SK-N-MC (cell line): Measurements from ENCODE around the gene HOXC6.

Source experiments
- DNase-seq: peaks from one replicate; pipeline ENCODE4 v3.0.0-alpha.2; 2011; ENCODE audit warnings: low read depth, low spot score
- H3K27ac ChIP-seq: fragments of 200-600 bp; sonication (generic); 2 replicates; pipeline ENCODE4 v1.5.1; 2016; ENCODE audit warnings: mixed run types
- H3K36me3 ChIP-seq: fragments of 200-600 bp; sonication (generic); 2 replicates; pipeline ENCODE4 v1.6.1; 2017; ENCODE audit warnings: antibody characterized with exemption, low read length, mixed read lengths; ENCODE audit not compliant: insufficient read depth
- H3K4me3 ChIP-seq: fragments of 200-600 bp; sonication (generic); 2 replicates; pipeline ENCODE4 v1.5.1; 2016
- H3K9ac ChIP-seq: fragments of 200-600 bp; sonication (generic); 2 replicates; pipeline ENCODE4 v1.8.0; 2017; ENCODE audit warnings: mixed run types, mixed read lengths; ENCODE audit not compliant: insufficient read length
- H3K9me3 ChIP-seq: fragments of 200-600 bp; sonication (generic); 2 replicates; pipeline ENCODE4 v1.6.1; 2017; ENCODE audit warnings: low read depth, mild to moderate bottlenecking, antibody characterized with exemption, low read length, moderate library complexity, mixed read lengths
- EZH2 ChIP-seq: fragments of 200-600 bp; sonication (generic); IDR thresholded peaks from one replicate; pipeline ENCODE4 v1.6.1; 2017; ENCODE audit warnings: antibody characterized with exemption
- FOXP2 ChIP-seq: optimal IDR thresholded peaks from 2 replicates; pipeline ENCODE3; 2011; ENCODE audit warnings: mild to moderate bottlenecking, moderate library complexity; ENCODE audit not compliant: insufficient read depth; ENCODE audit errors: extremely low read length, control extremely low read depth
- POLR2AphosphoS5 ChIP-seq: IDR thresholded peaks from 2 replicates; pipeline ENCODE4 v1.6.1; 2012; ENCODE audit warnings: mild to moderate bottlenecking, low read depth, low read length, borderline replicate concordance

The HOXC6 gene

DNA sequence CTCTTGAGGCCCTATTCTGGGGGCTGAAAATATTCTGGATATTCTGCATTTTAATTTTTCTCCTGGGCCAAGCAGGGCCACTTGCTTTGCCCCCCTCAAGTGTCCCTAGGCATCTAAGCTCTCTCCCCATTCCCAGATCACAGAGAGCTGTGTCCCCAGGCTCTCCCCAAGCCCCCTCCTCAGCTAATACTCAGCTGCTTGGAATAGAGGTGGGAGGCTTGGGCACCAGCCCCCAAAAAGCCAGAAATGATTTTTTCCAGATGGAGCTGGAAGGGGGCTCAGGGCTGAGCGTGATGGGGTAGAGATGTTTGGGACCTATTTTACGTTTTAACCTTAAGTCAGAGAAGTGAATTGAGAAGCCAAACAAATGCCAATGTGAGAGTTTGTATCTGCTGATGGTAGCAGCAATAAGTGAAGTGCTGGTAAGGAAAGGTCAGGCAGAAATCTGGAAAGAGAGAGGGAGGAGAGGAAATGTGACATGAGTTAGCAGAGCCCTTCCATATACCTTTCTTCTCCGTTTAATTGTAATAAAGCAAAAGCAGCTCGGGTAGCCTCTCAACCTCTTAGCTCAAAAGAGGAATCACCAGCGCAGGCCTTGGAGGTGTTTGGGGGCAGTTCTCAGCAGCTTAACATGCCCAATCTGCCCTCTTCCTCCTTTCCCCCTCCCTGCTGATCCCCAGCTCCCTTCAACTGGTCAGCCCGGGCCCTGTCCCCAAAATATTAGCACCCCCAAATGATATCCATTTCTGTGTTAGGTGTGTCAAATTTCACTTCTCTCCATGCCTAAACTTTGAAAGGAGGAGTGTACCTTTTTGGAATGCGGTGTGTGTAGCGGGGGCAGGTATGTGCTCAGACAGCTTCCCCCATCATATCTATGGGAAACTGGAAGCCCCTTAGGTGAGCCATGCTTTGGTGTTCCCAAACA, 5.0 kb upstream of the HOXC6 start:
- no peaks in the 10 kb centered on the region for H3K9me3 ChIP-seq
- H3K4me3 ChIP-seq: peak overlapping the region; percentile 95
- no peak for DNase-seq
- TF ChIP-seq EZH2: no peak
- no peak for TF ChIP-seq POLR2AphosphoS5
- TF ChIP-seq FOXP2: no peak
- H3K36me3 ChIP-seq: no peaks in the 10 kb centered on the region
- H3K27ac ChIP-seq: peak overlapping the region; percentile 96
- H3K9ac ChIP-seq: peak overlapping the region; percentile 99

GRCh38 chr12:54024127-54024526, 4.1 kb upstream of the HOXC6 start:
- Histone ChIP-seq H3K36me3 (peaks cover 4% of the 10 kb centered on the region; the same call in 1 of the 2 replicates), H3K9me3 (no peaks in the 10 kb centered on the region), H3K9ac (peak overlapping the region; percentile 99), H3K27ac (peak overlapping the region; percentile 96), H3K4me3 (peak overlapping the region; percentile 95)
- no peak for TF ChIP-seq FOXP2
- no peak for TF ChIP-seq EZH2
- no peak for TF ChIP-seq POLR2AphosphoS5
- no peak for DNase-seq

GRCh38 chr12:54024581-54025305, 3.5 kb upstream of the HOXC6 start:
- Histone ChIP-seq H3K4me3 (peak overlapping the region; percentile 95), H3K27ac (peak overlapping the region; percentile 96), H3K9me3 (no peaks in the 10 kb centered on the region), H3K9ac (peak overlapping the region; percentile 99), H3K36me3 (peaks cover 8% of the 10 kb centered on the region)
- TF ChIP-seq POLR2AphosphoS5: no peak
- no peak for TF ChIP-seq FOXP2
- TF ChIP-seq EZH2: no peak
- DNase-seq: no peak

GRCh38 chr12:54025499-54026405, 2.5 kb upstream of the HOXC6 start:
- Histone ChIP-seq H3K9me3 (no peaks in the 10 kb centered on the region), H3K27ac (peak overlapping the region; percentile 96), H3K4me3 (peak overlapping the region; percentile 95), H3K36me3 (peaks cover 12% of the 10 kb centered on the region), H3K9ac (peak overlapping the region; percentile 99)
- no peak for DNase-seq
- TF ChIP-seq POLR2AphosphoS5 (no peak), EZH2 (no peak), FOXP2 (no peak)

GRCh38 chr12:54026640-54027441, 1.4 kb upstream of the HOXC6 start:
- Histone ChIP-seq H3K9ac (peak overlapping the region; percentile 99), H3K9me3 (no peaks in the 10 kb centered on the region), H3K27ac (peak overlapping the region; percentile 96), H3K4me3 (peak overlapping the region; percentile 95), H3K36me3 (peaks cover 12% of the 10 kb centered on the region)
- no peak for DNase-seq
- no peak for TF ChIP-seq FOXP2
- TF ChIP-seq EZH2: no peak

GRCh38 chr12:54027442-54027786, 826 bp upstream of the HOXC6 start:
- Histone ChIP-seq H3K36me3 (peaks cover 12% of the 10 kb centered on the region), H3K4me3 (peak overlapping the region; percentile 95), H3K9me3 (no peaks in the 10 kb centered on the region), H3K27ac (peak overlapping the region; percentile 96), H3K9ac (peak overlapping the region; percentile 99)
- DNase-seq: no peak
- no peak for TF ChIP-seq EZH2
- no peak for TF ChIP-seq FOXP2
- TF ChIP-seq POLR2AphosphoS5: no peak
